Airway epithelial cell (primary cell): ENCODE measurements around the gene BDNF. TPM values are rescaled to one million over a fixed set of nuclear protein-coding genes. Genes with fewer than 3 reads are reported as not detected.

Experiments used
- total RNA-seq: library from RNA; depleted of rRNA; stranded (reverse); fragments of >200 nt; gene quantifications from 2 replicates; pipeline ENCODE4 v1.2.3, GENCODE V29; 2015

The BDNF gene
- 0.71 and 1.2 TPM in 2 replicates for total RNA-seq

DNA sequence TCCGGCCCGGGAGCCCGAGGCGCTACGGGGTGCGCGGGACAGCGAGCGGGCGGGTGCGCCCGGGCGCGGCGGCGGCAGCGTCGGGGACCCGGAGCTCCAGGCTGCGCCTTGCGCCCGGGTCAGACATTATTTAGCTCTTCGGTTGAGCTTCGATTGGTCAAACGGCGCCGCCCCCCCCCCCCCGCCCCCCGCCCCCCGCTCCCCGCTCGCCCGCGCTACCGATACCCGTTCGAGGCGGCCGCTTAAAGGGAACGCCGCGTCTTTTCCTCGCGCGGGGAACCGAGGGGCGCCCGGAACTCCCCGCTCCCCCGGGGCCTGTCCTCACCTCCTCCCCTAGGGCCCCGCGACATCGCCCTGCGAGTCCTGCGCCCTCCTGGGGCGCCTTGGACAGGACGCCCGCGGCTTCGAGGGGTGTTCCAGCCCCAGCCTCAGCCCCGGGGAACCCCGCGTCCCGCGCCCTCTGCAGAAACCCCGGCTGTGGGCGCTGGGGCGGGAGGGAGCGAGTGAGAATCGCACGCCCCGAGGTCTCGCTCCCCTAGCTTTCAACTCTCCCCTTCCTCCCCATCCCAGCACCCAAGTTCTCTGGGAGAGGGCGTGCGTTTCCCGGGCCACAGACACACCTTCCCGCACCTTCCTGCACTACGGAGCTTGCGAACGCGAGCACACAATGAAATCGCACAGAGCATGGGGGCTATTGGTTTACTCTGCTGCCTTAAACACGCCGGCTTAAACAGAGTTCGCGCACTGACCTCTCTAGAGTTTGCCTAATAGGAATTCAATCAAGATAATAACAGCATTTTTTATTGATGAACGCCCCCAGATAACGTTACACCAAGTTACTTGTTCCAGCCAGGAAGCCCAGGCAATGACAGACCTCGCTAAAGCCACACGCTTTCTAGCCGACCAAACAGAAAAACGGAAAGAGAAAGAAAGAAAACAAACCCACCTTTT is at the start of gene BDNF:
Gene BDNF, minus strand, starts transcription at position 105 of the 951 bp plus-strand sequence. CDS start 41,891 bp downstream, outside the sequence.

Other genes with a start within 250 kb of the BDNF start
- 41.8 and 45.8 TPM in 2 replicates for gene LGR4, start 227.7 kb downstream of the BDNF start, total RNA-seq
- 37.3 and 45.2 TPM in 2 replicates for gene LIN7C, start 193.7 kb downstream of the BDNF start, total RNA-seq